GM19238 (cell line): ENCODE data around the gene SH2B2.

Experiments
- DNase-seq: peaks from one replicate; pipeline ENCODE4 v3.0.0; 2011; ENCODE audit warnings: low spot score; ENCODE audit not compliant: insufficient read length

SH2B2 gene

DNA sequence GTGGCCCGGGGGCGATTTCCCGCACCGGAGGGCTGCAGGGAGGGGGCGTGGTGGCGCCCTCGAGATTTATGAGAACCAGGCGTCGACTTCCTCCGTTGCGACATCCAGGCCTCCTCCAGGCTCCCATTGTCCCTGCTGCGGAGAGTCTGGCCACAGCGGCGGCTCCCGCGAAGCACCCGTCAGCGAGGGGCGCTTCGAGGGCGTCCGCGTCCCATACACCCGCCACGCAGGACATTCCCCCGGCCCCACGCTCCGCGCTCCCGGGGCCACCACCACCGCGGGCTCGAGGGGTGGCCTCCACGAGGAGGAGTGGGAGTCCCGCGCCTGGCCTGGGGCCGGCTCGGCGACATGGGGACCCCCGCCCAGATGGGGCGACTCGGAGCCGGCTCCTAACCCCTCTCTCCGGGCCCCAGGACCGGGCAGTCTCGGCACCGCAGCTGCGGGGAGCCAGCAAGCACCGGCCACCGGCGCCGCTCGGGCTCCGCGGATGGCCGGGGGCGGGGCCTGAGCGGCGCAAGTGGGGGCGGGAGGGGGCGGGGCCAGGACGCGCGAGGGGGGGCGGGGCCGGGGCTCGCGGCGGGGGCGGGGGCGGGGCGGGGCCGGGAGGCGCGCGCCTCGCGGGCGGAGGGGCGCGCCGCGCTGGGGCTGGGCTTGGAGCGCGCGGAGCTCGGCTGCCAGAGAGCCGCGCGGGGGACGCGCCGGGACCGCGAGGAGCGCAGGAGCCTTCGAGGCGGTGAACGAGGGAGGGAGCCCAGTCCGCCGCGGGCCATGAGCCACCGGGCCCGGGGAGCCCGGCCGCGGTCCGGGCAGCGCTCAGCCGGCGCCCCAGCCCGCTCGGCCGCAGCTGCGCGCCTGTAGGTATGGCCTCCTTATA is at the start of gene SH2B2:
TSS of gene SH2B2 (plus strand) at position 632 of the 874 bp plus-strand sequence. CDS start 13,683 bp downstream, outside the sequence.
- DNase-seq, result no peak

- DNase-seq, result no peak
Measured at GRCh38 chr7:102239206-102239820, 47.4 kb upstream of the SH2B2 start.

GRCh38 chr7:102241431-102241830 is 45.2 kb upstream of the SH2B2 start:
- DNase-seq, result no peak

DNA sequence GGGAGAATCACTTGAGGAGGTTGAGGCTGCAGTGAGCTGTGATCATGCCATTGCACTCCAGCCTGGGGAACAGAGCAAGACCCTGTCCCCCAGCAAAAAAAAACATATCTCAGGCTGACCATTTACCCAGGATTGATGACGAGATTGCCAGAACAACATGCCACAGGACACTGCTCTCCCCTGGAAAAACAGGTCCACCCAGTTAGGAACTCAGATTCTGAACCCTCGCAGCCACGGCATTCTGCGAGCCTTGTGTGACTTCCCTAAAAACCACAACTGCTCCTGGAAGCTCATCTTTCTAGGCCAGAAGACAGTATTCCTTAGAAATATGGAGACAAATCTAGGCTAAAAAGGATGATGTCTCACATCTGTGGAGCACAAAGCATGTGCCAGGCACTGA is 42.1 kb upstream of the SH2B2 start:
- no peak for DNase-seq

- DNase-seq, result no peak
Measured at GRCh38 chr7:102248081-102248455, 38.6 kb upstream of the SH2B2 start.

- DNase-seq, result no peak
Measured at GRCh38 chr7:102248456-102249395, 37.9 kb upstream of the SH2B2 start.

GRCh38 chr7:102251531-102252365 is 34.9 kb upstream of the SH2B2 start:
- DNase-seq, result no peak

DNA sequence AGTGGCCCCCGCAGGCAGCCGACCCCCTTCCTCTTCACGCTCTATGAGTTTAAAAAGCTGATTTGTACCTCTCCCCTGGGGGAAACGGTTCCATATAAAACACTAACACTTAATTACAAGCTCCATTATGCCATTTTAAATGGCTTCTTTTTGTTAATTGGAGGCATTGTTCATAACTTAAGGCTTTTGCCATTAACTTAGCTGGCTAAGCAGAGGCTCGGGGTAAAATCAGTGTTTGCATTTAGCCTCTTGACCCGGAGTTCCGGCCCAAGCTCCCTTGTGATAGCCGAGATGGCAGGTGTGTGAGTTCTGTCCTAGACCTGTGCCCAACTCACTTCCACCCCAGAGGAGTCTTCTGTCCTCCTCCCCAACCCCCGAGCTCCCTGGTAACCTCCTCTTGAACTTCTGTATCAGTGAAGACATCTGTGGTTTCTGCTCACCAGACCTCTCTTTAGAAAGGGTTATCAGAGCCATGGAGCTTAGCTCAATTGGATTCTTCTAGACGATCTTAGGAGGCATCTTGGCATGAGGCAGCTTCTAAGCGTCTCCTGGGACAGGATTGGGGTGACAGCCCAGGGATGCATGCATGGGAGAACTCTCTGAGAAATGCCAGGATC is 34.2 kb upstream of the SH2B2 start:
- no peak for DNase-seq

- no peak for DNase-seq
Measured at GRCh38 chr7:102253066-102253972, 33.3 kb upstream of the SH2B2 start.

GRCh38 chr7:102253973-102254370 is 32.7 kb upstream of the SH2B2 start:
- DNase-seq, result no peak

DNA sequence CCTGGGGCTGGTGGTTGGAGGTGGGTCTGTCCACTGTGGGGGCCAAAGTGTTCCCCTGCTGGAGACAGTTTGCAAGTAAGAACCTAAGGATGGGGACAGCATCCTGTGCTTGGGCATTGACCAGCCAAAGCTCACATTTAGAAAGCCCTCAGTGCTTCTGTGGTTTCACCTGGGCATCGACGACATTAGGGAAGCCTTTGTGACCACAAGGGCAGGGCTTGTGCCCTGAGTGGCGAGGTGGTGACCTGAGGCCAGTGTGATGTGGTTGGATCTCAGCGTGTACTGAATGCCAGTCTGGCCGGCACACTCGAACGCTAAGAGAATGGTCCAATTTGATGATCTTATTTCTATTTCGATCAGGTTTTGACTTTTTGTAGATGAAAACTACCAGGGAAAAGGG is 32.1 kb upstream of the SH2B2 start:
- no peak for DNase-seq

- DNase-seq, result no peak
Measured at GRCh38 chr7:102255501-102255900, 31.2 kb upstream of the SH2B2 start.

DNA sequence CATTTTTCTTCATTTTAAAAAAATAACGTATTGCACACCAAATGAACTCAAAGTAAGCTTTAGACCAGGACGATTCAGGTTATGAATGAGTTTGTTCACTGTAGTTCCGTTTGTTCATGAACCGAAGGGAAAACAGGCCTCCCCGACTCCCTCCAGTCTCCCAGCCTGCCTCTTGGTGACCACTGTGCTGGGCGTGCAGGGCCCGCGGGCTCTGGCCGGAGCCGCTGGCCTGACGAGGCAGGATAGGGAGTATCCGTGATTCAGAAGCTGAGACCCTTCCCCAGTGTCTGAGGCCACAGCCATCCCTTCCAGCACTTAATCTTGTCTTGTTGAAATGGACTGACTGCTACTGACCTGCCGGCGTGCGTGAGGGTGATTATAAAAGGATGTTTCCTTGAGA is 30.8 kb upstream of the SH2B2 start:
- no peak for DNase-seq

- DNase-seq, result no peak
Measured at GRCh38 chr7:102258073-102258748, 28.5 kb upstream of the SH2B2 start.

- no peak for DNase-seq
Measured at GRCh38 chr7:102258749-102259107, 27.9 kb upstream of the SH2B2 start.

DNA sequence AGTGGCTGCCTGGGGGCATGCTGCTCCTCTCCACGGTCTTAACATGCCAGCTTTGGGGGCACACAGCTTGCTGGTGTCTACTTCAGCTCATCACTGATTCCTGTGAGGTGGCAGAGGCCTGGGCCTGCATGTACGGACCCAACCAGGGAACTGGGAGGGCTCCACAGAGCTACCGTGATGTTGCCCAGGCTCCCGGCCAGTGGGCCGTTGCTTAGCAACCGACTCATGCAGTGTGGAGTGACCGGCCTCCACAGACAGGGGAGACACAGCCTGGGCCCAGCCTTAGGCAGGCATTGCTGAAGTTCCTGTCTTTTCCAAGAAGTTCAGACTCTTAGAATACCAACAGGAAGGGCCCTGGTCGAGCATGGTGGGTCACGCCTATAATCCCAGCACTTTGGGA is 25.8 kb upstream of the SH2B2 start:
- DNase-seq, result no peak

DNA sequence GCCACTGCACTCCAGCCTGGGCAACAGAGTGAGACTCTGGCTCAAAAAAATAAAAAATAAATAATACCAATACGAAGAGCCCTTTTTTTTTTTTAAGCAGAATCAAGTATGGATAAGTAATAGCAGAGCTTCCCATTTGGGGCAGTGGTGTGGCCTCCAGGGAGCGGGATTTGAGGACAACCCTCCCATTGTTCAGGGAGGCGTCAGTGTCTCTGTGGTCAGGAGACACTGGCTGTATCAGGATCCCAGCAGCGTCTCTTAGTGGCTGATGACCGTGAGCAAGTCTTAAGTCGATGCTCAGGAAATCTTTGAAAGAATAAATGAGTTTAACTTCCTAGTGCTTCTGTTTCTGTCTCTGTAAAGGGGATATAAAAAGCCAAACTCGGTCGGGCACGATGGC is 25.2 kb upstream of the SH2B2 start:
- no peak for DNase-seq

DNA sequence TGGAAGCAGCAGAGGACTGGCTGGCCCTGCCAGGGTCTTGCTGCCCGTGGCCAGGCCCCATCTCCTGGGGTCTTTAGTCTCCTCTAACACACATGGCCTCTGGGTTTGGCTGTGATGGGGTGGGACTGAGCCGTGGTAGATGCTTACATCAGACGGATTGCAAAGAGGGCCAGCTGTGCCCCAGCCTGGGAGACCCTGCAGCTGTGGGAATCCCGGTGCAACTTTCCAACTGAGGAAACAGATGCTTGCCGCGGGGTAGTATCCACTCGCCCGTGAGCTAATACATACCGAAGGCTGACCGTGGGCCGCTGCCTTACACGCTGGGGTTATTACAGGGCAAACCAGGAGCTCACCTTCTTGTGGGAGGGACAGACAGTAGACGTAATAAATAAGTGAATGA is 24.1 kb upstream of the SH2B2 start:
- no peak for DNase-seq

GRCh38 chr7:102264367-102264891 is 22.2 kb upstream of the SH2B2 start:
- DNase-seq, result no peak
